ENCODE results near the gene SGCA.

The SGCA gene

DNA sequence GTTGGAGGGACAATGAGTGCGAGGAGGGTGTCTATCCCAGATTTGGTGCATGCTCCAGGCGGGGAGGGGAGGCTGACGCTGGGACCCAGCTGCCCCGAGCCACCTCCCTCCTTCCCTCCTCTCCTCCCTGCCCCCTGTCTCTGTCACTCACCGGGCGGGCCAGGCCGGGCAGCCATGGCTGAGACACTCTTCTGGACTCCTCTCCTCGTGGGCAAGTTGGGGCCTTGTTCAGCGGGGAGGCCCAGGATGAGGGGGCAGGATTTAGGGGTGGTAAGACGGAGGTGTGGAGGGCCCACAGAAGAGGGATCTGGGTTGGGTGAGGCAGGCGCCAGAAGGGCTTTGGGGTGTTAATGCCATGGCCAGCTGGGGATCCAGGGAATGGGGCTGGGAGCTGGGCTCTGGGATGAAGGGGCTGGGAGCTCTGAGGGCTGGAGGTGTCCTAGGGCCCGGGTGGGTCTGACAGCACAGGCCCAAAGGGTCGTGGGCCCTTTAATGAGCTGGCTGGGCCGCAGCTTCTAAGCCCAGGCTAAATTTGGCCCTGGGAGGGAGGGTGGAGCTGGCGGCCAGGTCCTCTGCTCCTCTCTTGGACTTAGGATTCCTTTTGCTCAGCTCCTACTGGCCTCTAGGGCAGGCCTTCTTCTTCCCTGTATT lies at the start of gene SGCA:
Gene SGCA (plus strand): TSS at position 139 of the 651 bp plus-strand sequence. CDS start 36 bp downstream, at position 175.
- DNase-seq (ENCODE audit: low read depth in 2 of 2), result no peak

DNA sequence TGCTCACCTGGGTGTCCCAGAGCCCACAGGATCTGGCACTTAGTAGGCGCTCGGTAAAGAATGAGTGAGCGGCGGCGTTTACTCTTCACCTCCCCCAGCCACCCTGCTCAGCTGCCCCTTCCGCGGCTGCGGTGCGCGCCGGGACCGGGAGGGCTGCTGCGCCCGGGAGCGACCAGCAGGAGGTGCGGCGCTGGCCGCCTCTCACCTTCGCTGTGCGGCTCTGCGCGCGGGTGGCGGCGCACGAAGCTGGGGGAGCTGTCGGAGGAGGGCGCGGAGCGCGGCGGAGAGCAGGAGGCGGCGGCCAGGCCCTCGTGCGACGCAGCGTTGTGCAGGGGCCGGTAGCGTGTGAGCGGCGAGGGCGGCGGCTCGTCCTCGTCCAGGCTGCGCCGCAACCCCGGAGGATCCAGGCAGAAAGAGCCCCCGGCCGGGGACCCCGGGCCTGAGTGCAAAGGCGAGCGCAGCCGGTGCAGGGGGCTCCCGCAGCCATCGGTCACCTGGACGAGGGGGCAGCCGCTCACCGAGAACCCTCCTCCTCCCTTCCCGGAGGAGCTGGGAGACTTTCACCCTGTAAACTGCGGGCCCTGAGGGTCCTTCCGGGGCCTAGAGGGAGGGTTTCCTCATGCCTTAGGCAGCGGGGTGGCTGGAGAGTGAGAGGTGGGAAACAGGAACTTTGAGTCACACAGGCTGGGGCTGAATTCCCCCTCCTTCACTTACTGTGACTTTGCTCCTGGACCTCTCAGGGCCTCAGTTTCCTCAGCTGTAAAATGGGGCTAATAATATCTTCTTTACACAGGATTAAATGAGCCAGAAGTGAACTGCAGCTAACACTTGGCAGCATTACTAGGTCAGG lies 48.4 kb upstream of the SGCA start:
- DNase-seq (ENCODE audit: low read depth in 2 of 2), result peak in 1 of 2 donors; percentile 27

DNA sequence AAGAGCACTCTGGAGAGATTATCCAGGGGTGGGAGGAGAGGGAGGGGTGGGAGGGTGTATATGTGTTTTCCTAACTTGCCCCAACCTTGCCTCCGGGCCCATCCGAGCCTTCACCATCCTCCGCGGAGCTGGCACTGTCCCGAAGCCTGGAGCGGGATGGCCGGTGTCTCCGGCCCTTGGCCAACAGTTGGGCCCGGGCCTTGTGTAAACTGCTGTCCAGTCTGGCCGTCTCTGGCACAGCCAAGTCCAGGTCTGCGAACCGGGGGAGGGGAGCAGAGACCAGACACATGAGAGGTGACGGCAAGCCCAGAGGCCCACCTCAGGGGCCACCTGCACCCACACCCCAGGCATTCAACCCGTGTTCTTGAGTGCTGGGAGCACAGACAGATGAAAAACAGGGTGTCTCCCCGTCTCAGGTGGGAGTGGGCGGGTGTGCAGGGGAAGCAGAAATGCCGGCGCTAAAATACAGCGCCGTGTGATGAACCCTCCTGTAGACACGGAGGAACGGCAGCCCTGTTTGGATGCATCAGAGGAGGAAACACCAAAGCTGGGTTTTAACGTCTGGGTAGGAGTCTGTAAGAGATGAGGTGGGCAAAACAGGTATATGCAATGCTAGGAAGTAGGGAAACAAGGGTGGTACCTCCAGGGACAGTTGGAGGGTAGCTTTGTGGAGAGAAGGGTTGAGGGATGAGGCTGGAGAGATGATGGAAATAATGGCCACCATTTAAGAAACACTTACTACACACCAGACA lies 47.6 kb upstream of the SGCA start:
- DNase-seq (ENCODE audit: low read depth in 2 of 2), result no peak

DNA sequence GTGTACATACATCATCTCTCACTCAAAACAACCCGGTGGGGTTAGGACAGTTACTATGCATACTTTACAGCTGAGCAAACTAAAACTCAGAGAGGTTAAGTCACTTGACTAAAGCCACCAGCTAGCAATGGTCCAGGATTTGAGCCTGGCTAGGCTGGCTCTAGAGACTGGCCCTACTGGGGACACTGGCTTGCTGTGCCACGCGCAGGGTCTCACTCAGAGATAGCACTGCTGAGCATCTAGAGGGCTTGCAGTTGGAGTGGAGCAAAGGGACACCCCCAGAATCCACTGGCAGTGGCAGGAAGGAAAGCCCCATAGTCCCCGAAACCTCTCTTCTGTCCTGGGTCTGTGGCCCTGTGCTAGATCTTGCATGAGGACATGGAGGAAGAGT lies 47.0 kb upstream of the SGCA start:
- DNase-seq (ENCODE audit: low read depth in 2 of 2), result no peak

DNA sequence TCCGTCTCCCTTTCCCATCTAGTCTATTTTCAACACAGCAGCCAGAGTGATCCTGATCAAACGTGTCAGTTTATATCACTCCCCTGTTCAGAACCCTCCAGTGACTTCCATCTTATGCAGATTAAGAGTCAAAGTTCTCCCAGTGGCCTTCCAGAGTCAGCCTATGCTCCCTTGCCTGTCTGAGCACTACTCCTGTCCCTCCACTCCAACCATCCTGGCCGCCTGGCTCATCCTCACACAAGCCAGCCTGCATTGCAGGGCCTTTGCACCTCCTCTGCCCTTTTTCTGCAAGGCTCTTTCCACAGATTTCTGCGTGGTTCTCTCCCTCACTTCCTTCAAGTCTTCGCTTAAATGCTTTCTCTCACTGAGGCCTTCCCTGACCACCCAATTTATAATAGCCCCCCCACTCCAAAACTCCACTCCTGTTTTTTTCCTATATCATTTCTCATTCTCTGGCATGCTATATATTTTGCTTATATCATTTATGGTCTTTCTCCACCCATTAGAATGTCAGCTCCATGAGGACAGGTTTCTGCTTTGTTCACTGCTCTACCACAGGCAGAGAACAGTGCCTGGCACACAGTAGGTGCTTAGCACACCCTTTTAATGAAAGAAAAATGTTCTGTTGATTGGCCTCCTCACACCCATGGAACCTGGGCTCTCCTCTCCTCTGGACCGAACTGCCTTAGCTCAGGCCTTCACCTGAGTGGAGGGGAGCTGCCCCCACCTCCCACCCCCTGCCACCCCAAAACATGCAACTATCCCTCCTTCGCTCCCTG lies 45.1 kb upstream of the SGCA start:
- no peak for DNase-seq (ENCODE audit: low read depth in 2 of 2)

DNA sequence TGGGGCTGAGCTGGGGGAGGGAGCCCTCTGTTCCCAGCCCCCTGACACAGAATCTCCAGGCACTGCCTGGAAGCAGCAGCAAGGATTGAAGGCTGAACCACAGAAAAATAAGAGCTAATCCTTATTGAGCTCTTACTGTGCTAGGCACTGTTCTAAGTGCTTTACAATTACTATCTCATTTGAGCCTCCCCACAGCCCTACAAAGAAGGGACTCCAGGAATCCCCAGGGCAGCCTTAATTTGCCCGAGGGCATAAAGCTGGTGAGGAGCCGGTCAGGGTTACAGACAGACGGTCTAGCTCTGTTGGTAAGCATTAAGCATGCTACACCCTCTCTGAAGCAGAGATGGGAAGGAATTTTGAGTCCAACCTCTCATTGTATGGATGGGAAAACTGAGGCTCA lies 42.9 kb upstream of the SGCA start:
- DNase-seq (ENCODE audit: low read depth in 2 of 2), result no peak

DNA sequence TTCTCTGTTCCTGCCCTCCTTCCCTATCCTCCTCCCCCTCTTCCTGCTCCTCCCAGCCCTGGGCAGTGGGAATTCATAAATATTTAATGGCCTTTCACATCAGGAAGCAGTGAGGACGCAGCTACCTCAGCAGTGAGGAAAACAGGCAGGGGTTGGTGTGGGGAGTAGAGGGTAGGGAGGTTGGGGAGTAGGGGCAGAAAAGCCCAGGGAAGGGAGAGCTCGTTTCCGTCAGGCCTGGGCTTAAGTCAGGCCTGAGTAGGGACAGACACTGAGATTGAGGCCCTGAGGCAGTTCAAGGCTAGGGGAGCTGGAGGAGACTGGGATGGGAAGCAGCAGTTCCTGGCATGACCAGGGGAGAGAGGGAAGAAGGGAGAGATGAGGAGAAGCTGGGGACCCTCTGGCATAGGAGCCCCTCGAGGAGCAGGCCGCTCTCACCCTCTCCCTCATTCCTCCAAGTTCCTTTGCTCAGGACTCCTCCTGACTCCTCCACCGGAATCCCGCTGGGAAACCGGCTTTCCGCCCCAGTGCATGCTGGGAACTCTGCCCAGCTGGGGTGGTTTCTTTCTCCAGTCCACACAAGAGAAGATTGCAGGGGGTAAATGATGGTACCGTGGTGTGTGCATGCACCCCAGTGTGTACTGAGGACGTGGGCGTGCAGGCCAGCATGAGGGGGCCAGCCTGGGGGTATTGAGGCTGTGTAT lies 42.0 kb upstream of the SGCA start:
- no peak for DNase-seq (ENCODE audit: low read depth in 2 of 2)

DNA sequence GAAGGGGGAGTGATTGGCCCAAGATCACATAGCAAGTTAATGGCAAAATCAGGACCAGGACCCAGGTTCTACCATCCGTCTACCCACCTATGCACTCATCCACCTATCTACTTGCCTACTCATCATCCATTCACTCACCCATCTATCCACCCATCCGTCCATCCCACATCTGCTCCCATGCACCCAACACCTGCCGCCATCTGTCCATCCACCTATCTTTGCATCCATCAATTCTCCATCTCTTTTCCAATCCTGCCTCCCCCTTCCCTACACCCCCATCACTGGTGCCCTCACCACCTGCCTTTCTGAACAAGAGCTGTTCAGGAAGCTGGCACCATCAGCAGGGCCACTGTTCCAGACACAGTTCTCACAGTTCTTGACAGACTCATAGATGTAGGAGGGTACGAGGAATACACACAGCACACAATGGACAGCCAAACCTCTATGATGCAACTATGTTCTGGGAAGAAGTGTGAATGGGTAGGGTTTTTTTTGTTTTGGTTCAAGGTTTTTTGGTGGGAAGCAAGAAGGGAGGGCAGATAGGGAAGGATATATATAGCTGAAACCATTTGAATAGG lies 40.3 kb upstream of the SGCA start:
- no peak for DNase-seq (ENCODE audit: low read depth in 2 of 2)

DNA sequence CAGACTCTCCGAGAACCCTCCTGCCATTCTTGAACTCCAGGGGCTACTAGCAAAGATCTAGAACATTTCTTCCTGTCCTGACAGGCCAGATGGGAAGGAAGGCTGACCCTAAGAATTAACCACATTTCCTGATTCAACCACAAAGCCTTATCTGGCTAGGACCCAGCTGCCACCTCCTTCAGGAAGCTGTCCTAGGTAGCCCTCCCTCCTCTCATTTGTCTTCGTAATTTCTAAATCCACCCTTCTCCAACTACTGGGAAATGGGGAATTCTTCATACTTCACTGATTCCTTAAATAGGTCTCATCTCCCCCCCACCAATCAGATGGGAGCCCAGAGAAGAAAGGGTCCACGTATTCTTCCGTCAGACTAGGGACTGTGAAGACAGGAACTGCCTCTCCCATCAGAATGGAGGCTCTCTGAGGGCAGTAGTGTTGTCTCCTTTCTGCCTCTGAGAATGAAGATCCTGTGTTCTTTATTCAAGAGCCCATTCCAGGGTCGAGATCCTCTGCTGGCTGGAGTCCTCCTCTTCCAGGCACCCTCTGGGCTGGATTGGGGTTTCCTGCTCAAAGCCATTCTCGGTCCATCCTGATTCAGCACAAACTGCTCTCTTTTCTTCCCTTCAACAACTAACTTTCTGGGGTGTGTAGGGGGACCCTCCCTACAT lies 38.0 kb upstream of the SGCA start:
- no peak for DNase-seq (ENCODE audit: low read depth in 2 of 2)

DNA sequence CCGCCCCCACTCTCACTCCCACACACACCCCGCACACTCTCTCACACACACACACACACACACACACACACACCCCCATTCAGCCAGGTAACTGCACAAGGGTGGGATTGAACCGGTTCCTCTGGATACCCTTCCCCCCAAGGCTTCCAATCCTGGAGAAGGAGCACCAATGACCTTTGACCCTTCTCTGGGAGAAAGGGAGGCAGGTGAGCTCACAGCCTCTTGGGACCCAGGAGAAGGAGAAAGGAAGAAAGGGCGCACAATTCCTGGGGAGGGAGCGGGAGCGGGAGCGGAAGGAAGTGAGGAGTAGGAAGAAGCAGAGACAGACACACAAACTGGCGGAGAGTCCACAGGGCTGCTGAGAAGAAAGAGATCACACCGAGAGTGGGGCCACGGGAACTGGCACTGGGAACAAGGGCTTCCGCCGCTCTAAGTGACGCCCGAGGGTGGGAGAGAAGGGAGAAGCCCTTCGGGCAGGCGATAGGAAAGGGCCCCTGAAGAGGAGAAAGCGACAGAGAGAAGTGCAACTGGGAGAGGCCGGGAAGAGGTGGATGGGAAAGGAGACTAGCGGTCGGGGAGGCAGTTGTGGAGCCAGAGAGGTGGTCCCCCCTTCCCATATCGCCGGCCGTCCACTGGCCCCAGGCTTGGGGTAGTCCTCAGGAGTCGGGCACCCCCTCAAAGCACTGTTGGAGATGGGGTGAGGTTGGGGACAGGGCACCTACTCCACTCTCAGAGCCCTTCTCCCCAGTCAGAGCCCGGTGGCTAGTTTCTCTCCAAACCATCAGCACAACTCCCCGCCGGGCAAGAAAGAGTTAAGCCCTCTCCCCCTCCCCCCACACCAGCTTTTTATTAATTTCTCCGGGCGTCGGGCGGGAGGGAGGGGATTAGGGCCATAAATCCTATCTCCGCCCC lies 37.1 kb upstream of the SGCA start:
- no peak for DNase-seq (ENCODE audit: low read depth in 2 of 2)

DNA sequence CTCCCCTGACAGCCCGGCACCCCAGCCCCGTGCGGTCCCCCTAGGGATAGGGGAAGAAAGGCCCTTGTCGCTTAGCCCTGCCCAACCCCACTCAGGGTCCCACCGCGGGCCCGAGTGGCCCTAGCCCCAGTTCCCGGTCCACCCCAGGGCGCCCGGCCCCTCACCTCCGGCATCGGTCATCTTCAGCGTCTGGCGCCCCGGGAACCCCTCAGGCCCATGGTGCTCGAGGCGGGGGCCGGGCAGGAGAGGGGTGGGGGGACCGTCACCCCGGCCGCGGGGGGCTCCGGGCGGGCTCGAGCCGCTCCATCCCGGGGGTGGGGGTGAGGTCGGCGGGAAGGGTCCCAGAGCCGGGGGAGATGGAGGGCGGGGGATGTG lies 36.5 kb upstream of the SGCA start:
- no peak for DNase-seq (ENCODE audit: low read depth in 2 of 2)

DNA sequence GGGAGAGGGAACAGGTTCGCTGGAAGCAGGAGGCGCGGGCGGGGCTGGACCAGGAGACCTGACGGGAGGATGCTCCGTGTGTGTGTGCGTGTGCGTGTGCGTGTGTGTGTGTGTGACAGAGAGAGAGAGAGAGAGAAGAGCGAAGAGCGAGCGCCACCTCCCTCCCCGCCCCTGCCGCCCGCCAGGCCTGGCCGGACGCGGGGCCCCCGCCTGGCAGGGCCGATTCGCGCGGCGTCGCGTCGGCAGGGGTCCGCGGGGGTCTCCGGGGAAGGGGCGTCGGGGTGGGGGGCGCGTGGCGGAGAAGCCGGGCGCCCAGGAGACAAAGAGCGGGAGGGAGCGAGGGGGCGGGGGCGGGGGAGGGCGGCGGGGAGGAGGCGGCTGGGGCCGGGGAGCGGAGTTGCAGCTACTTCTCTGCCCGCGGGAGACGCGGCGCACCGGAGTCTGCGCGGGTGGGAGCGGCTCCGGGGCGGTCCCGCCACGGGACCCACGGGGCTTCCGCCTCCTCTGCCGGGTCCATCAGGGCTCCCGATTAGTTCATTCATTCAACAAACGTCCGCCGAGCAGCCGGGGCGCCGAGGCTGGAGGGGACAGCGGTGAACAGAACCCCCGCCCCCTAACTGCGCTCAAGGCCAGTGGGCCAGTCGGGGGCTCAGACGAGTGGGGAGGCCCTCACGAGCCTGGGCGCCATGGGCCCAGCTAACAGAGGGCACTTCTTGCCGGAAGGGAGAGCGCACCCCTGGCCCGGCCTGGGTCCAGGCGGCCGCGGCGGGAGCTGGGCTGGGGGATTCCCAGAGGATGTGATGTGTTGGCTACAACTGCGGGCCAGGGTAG lies 35.9 kb upstream of the SGCA start, which contains the start of gene SAMD14:
Gene SAMD14 (minus strand): TSS at position 433 of the 831 bp plus-strand sequence. CDS start 5,201 bp downstream, outside the sequence.
- DNase-seq (ENCODE audit: low read depth in 2 of 2), result no peak

DNA sequence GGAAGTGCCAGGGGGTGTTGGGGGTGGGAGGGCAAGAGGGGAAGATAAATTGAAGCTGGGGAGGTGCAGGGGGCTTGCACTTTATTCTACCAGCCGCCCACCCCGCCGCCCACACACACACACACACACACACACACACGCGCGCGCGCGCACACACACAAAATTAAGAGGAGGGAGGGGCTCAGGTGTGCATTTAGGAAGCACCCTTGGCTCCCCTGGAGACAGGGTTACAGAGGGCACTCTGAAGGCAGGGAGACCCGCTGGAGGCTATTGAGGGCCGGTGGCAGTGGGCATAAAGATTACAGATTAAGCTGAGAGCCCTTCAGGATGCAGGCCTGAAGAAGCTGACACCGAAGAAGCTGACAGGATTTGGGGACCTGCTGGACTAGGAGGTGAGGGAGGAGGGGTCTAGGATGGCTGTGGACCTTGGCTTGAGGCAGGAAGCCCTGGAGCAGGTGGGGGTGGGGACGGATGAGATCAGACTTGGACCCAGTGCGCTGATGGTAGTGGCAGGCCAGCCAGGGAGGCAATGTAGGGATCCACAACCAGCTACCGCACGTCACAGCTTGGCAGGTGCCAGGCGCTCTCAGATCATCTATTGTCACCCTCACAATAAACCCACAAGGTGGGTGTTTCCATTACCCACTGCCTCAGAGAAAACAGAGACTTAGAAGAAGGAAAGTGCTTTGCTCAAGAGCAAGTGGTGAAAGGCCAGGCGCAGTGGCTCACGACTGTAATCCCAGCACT lies 35.1 kb upstream of the SGCA start:
- no peak for DNase-seq (ENCODE audit: low read depth in 2 of 2)

DNA sequence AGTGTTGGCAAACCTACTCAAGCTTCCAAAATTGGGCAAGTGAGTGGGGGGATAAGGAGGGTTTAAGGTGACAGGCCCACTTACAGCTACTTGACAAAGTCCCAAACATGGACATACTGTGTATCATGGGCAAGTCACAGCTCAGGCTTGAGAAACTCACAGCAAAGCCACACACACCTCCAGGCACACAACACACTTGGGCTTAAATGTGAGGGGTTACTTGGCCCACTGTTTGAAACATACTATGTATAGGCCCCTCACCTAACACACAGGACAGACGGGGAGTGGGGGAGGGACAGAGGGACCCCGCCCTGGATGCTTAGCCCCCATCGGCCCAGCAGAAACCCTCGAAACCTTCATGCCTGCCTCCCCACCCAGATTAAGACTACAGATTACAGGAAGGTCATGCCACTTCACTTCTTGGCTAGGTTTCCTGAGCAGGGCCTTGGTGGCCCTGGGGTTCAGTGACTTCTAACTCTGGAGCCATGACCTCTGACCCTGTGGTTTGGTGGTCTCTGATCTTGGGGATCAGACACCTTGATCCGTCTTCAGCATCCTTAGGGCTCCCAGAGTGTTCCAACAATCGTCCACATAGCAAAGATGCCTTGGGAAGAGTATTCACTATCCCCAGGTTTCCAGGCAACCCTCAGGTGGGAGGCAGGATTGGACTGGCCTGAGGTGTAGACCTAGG lies 33.6 kb upstream of the SGCA start:
- DNase-seq (ENCODE audit: low read depth in 2 of 2), result no peak

DNA sequence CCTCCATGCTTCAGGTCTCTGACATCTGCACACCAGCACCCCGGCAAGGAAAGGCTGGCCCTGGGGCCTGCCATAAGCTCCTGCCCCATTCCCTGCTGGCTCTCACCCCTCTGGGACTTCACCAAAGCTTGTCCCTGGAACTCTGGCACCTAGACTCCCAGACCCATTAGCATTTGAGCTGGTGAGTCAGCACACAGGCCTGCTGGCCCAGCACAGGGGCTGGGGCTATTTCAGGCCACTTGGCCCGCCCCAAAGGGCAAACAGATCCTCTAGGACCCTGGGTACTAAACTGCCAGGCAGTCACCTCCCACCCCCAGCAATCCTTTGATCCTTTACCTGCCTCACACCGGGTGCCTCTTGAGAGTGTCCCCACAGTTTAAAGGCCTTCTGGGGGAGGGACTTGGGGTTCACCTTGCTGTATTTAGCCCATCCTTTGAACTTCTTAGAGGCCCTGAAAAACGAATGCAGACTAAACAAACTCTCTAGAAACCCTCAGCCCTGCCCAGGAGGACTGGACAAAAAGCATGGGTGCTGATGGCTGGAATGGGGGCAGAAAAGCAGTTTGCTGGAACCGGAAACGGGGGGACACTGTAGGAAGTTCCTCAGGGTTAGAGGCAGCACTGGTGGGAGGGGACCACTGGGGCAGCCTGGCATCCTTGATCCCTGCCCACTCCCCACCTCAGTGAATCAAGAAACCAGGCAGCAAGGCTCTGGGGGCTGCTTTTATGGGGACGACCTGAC lies 32.6 kb upstream of the SGCA start:
- DNase-seq (ENCODE audit: low read depth in 2 of 2), result no peak

DNA sequence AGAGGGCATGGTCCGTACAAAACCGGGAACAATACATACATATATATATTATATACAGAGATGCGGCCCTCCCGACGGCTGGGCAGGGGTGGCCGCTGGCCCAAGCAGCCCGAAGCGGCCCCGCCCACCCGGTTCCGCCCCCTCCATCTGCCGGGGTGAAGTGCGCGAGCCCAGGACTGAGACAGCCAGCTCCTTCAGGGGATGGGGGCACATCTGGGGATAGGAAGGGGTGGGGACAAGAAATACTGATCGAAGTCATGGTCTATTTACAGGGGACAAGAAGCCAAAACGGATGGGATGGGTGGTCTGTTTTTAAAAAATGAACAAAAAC lies 32.1 kb upstream of the SGCA start:
- DNase-seq (ENCODE audit: low read depth in 2 of 2), result no peak

Data from stimulated activated CD4-positive, alpha-beta T cell treated with anti-CD3 and anti-CD28 coated beads, Interleukin-1b, Interleukin-23, amount 100 ng/mL, for 1 hour (primary cell).